ENCODE measurements around the gene ZNF124. TPM values are rescaled to one million over a fixed set of nuclear protein-coding genes. Genes with fewer than 3 reads are reported as not detected.
A peak's percentile ranks its signal among the peaks of the same experiment; 100 is the strongest.
"Not testable (repeated sequence)": the region's sequence is repeated elsewhere in the genome, so short reads cannot be mapped to it uniquely, and the experiment has no call there.

ZNF124 gene
- polyA plus RNA-seq, 2 of the 4 experiments (the other 2 are of a cell fraction) = 4.4 to 6.4 TPM

GRCh38 chr1:247145279-247145678 lies 26.5 kb downstream of the ZNF124 start:
- TF ChIP-seq POLR2A (IDR thresholded peaks at IDR 0.05; ENCODE audit: low read length) = no peak
- no peak for TF ChIP-seq JUNB (IDR thresholded peaks at IDR 0.05)
- no peak for TF ChIP-seq HES2 (IDR thresholded peaks at IDR 0.05)
- no peak for TF ChIP-seq NR3C1 (IDR thresholded peaks at IDR 0.05)
- no peak for TF ChIP-seq HOXA7 (CRISPR knock-in tag; IDR thresholded peaks at IDR 0.05)
- TF ChIP-seq ZC3H11A (IDR thresholded peaks at IDR 0.05) = no peak
- Histone ChIP-seq H3K9me3 (peaks cover 97% of the 10 kb centered on the region), H3K4me3 (no peak overlapping the region), H3K4me1 (no peaks in the 10 kb centered on the region), H3K27ac (no peak overlapping the region), H3K4me2 (no peak overlapping the region)
- WGBS (ENCODE audit: missing lambda C conversion rate) = 90% methylated on average over 6 of the region's 6 CpGs
- FAIRE-seq = no peak
- no peak for ATAC-seq
- ChIA-PET CTCF (no interaction called here), POLR2A (no interaction called here)
- no peak for DNase-seq (ENCODE audit: low read depth in 1 of 2, low spot score in 1 of 2)

- ATAC-seq; CTCF ChIA-PET; H3K4me2 ChIP-seq; H3K27ac ChIP-seq; H3K4me3 ChIP-seq; DNase-seq (ENCODE audit: low read depth in 1 of 2, low spot score in 1 of 2); POLR2A ChIA-PET; FAIRE-seq; H3K4me1 ChIP-seq: not testable (repeated sequence)
- H3K9me3 ChIP-seq = peaks cover 82% of the 10 kb centered on the region
These were observed 32.3 kb downstream of the ZNF124 start for GRCh38 chr1:247139557-247139956.

- H3K4me1 ChIP-seq = no peaks in the 10 kb centered on the region
- ATAC-seq = no peak
- peaks cover 52% of the 10 kb centered on the region for H3K9me3 ChIP-seq
- FAIRE-seq = no peak
- WGBS (ENCODE audit: missing lambda C conversion rate) = 89% methylated on average over 8 of the region's 10 CpGs
- H3K27ac ChIP-seq = no peak overlapping the region
- TF ChIP-seq ATOH8 (CRISPR knock-in tag; IDR thresholded peaks at IDR 0.05; ENCODE audit: low read depth) = no peak
- TF ChIP-seq RARB (CRISPR knock-in tag; IDR thresholded peaks at IDR 0.05) = no peak
- no peak for TF ChIP-seq USF2 (IDR thresholded peaks at IDR 0.05)
- no peak for TF ChIP-seq MAZ (IDR thresholded peaks at IDR 0.05; ENCODE audit: borderline replicate concordance, low read depth, low read length)
- TF ChIP-seq MAX (IDR thresholded peaks at IDR 0.05) = no peak
- TF ChIP-seq PHF8 (IDR thresholded peaks at IDR 0.05; ENCODE audit: borderline replicate concordance, low read depth) = no peak
- no peak for TF ChIP-seq GATA3 (IDR thresholded peaks at IDR 0.05; ENCODE audit: borderline replicate concordance)
- no peak for TF ChIP-seq NR3C1 (IDR thresholded peaks at IDR 0.05)
- no peak for TF ChIP-seq HES2 (IDR thresholded peaks at IDR 0.05)
- TF ChIP-seq KDM1A (IDR thresholded peaks at IDR 0.05; ENCODE audit: low read depth) = no peak
- TF ChIP-seq EP300 (IDR thresholded peaks at IDR 0.05) = no peak
- H3K4me2 ChIP-seq = no peak overlapping the region
- POLR2A ChIA-PET = no interaction called here
- DNase-seq (ENCODE audit: low read depth in 1 of 2, low spot score in 1 of 2) = no peak
- H3K4me3 ChIP-seq = no peak overlapping the region
- CTCF ChIA-PET = interaction anchor here (2.1 kb wide), 1 partner anchor 12 kb away, joined by 4 read pairs; no protein-coding TSS in a partner anchor
These were observed 40.6 kb downstream of the ZNF124 start for GRCh38 chr1:247131236-247131635.

GRCh38 chr1:247127519-247128282 lies 44.1 kb downstream of the ZNF124 start:
- H3K4me1 ChIP-seq; H3K27ac ChIP-seq; CTCF ChIA-PET; H3K4me3 ChIP-seq; ATAC-seq; FAIRE-seq; DNase-seq (ENCODE audit: low read depth in 1 of 2, low spot score in 1 of 2); H3K4me2 ChIP-seq; POLR2A ChIA-PET: not testable (repeated sequence)
- H3K9me3 ChIP-seq = peaks cover 29% of the 10 kb centered on the region
- WGBS (ENCODE audit: missing lambda C conversion rate) = 96% methylated on average over 13 of the region's 18 CpGs

- DNase-seq (ENCODE audit: low read depth in 1 of 2, low spot score in 1 of 2); H3K27ac ChIP-seq; FAIRE-seq; POLR2A ChIA-PET; H3K4me3 ChIP-seq; CTCF ChIA-PET; H3K4me2 ChIP-seq; H3K4me1 ChIP-seq: not testable (repeated sequence)
- H3K9me3 ChIP-seq = peaks cover 29% of the 10 kb centered on the region
- no CpG with 5 or more reads among the region's 46 CpGs for WGBS (ENCODE audit: missing lambda C conversion rate)
- peak; percentile 74 to 91; a peak in 5 of 6 replicates for ATAC-seq
These were observed 45.2 kb downstream of the ZNF124 start for GRCh38 chr1:247126601-247127000.

GRCh38 chr1:247126166-247126565 lies 45.7 kb downstream of the ZNF124 start:
- peak; percentile 98 for ATAC-seq
- WGBS (ENCODE audit: missing lambda C conversion rate) = no CpG with 5 or more reads among the region's 25 CpGs
- H3K4me1 ChIP-seq; H3K27ac ChIP-seq; H3K4me3 ChIP-seq; FAIRE-seq; H3K4me2 ChIP-seq; POLR2A ChIA-PET; DNase-seq (ENCODE audit: low read depth in 1 of 2, low spot score in 1 of 2); CTCF ChIA-PET: not testable (repeated sequence)
- peaks cover 27% of the 10 kb centered on the region for H3K9me3 ChIP-seq
